Measurements from ENCODE around the gene ZNHIT1.

Gene ZNHIT1

DNA sequence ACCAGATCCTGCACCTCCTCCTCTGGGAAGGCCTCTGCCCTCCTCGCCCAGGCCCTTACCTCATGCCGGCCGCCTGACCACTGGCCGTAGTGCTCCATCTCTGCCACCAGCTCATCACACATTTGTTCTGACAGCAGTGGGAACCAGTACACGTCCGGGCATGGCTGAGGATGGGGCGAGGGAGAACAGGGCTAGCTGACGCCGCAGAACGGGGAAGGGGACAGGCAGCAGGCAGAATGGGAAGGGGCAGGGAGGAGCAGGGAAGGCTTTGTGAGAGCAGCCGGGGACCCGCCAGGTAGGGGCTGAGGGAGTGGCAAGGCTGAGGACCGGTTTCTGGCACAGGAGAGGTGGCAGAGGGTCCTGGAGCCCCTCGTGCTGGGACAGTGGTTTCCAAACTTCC, 9.2 kb upstream of the ZNHIT1 start:
- no peak overlapping the region for H3K4me3 ChIP-seq (replicated peaks; ENCODE audit: low read depth, low read length)
- DNase-seq (ENCODE audit: low read depth) = no peak
- TF ChIP-seq, protein P1, sequence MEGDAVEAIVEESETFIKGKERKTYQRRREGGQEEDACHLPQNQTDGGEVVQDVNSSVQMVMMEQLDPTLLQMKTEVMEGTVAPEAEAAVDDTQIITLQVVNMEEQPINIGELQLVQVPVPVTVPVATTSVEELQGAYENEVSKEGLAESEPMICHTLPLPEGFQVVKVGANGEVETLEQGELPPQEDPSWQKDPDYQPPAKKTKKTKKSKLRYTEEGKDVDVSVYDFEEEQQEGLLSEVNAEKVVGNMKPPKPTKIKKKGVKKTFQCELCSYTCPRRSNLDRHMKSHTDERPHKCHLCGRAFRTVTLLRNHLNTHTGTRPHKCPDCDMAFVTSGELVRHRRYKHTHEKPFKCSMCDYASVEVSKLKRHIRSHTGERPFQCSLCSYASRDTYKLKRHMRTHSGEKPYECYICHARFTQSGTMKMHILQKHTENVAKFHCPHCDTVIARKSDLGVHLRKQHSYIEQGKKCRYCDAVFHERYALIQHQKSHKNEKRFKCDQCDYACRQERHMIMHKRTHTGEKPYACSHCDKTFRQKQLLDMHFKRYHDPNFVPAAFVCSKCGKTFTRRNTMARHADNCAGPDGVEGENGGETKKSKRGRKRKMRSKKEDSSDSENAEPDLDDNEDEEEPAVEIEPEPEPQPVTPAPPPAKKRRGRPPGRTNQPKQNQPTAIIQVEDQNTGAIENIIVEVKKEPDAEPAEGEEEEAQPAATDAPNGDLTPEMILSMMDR (IDR thresholded peaks at IDR 0.05; ENCODE audit: low read length, missing control alignments) = no peak

DNA sequence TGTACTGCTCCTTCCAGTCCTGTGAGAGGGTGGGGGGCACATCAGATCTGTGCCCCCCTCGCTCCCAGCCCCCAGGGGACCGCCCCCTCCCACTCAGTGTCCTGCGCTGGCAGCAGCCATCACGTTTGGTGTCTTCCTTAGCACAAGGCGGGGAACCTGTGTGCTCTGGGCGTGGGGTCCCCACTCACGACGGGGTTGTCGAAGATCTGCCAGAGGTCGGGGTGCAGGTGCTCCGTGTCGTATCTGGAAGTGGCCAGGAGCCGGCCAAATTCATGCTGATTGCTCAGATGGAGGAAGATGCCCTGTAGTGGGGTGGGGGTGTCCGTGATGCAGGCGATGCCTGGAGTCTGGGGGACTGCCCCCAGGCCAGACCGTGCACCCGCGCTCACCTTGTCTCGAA, 7.8 kb upstream of the ZNHIT1 start:
- H3K4me3 ChIP-seq (replicated peaks; ENCODE audit: low read depth, low read length) = no peak overlapping the region
- DNase-seq (ENCODE audit: low read depth) = no peak

DNA sequence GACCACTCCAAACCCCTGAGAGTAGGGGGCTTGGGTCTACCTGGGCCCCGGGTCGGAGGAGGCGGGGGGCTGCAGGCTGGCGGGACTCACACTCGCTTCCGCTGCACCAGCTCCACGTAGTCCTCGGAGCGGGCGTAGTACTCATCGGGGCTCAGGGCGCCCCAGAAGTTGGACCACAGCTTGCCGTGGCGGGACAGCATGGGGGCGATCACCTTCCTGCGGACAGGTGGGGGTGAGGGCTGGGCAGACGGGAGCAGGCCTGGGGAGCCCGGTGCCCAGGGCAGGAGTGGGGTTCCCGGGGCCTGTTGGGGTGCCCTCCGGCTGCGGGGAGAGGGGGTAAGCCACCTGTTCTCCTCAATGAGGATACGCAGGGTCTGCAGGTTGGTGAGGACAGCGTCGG, 6.5 kb upstream of the ZNHIT1 start:
- no peak for DNase-seq (ENCODE audit: low read depth)
- no peak overlapping the region for H3K4me3 ChIP-seq (replicated peaks; ENCODE audit: low read depth, low read length)
- TF ChIP-seq, protein P1 (IDR thresholded peaks at IDR 0.05; ENCODE audit: low read length, missing control alignments) = no peak

More for the DNA sequence above, 7.8 kb upstream of the ZNHIT1 start:
- TF ChIP-seq, protein P1 (IDR thresholded peaks at IDR 0.05; ENCODE audit: low read length, missing control alignments) = no peak

DNA sequence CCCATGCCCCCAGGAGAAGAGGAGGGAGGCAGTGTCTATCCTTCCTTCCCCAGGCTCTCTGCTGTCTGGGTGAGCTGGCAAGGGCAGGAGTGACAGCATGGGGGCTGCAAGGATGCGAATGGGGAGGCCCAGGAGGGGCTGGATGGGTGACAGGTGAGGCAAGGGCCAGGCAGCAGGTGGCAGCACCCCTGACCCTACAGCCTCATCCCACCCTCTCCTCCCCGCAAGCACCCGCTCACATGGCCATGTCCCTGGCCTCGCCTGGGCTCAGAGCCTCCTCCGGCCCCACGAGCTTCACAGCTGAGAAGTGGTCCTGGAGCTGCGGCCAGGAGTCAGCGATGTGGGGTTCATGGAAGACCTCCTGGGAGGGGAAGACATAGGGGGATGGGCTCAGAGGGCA, 6.0 kb upstream of the ZNHIT1 start:
- TF ChIP-seq, protein P1 (IDR thresholded peaks at IDR 0.05; ENCODE audit: low read length, missing control alignments) = no peak
- H3K4me3 ChIP-seq (replicated peaks; ENCODE audit: low read depth, low read length) = no peak overlapping the region
- no peak for DNase-seq (ENCODE audit: low read depth)

DNA sequence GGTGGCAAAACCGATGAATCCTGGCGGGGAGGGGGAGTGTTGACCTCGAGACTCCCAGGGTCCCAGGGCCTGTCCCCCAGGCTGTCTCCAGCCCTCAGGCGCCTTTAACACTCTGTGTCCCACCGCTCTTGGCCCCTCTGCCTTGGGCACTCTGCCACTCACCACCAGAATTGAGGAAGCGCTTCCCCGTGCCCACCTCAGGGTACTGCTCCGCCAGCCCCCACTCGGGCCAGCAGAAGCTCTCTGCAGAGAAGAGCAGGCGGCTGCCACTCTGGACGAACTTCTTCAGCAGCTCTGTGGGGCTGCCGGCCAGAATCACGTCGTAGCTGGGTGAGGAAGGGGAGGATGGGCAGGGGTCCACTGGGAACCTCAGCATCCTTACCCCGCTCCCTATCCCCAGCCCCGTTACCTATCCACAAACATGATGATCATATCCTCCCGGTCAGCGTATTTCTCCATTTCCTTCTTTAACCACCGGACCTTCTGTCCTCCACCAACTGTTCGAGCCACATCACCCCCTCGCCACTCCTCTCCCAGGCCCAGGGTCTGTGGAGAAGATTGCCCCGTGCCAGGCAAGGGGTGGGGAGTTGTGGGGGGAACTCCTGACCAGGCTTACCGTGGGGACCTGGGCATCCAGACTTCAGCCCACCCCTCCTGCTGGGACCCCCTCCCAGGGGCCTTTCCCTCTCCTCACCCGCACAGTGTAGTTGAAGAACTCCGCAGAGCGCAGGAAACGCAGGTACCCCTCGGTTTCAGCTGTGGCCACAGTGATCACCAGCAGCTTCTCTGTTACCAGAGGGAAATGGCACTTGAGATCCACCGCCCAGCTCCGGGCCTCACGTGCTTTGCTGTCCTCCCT, 1.7 kb upstream of the ZNHIT1 start:
- TF ChIP-seq, protein P1 (IDR thresholded peaks at IDR 0.05; ENCODE audit: low read length, missing control alignments) = no peak
- no peak for DNase-seq (ENCODE audit: low read depth)
- peak overlapping the region; percentile 91 for H3K4me3 ChIP-seq (replicated peaks; ENCODE audit: low read depth, low read length)

DNA sequence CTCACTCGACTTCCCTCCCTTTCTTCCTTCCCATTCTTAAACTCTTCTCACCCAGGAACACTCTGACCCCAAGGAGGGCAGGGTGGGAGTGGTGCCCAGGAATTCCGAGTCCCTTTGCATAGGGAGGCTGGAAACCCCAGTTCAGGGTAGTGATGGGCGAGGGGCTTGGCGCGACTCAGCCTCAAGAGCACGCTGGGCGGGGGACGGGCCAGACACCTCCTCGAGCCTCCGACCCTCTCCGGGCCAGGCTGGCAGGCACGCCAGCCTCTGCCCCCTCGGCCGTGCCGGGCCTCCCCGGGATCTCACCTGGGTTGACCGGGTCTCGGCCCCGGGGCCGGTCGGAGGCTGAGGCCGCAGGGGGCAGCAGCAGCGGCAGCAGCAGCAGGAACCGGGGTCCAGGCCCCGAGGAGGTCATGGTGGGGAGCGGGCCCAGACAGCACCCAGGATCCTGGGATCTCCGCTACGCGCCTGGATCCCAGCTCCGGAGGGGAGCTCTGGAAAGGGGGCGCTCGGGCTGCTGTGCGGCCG, 1.0 kb upstream of the ZNHIT1 start:
- DNase-seq (ENCODE audit: low read depth) = peak; percentile 34
- peak overlapping the region; percentile 91 for H3K4me3 ChIP-seq (replicated peaks; ENCODE audit: low read depth, low read length)
- TF ChIP-seq, protein P1 (IDR thresholded peaks at IDR 0.05; ENCODE audit: low read length, missing control alignments) = no peak

Measured in fibroblast of pulmonary artery (primary cell).